SK-N-SH treated with all-trans-retinoic acid at 6 μM for 48 hours (cell line): Measurements from ENCODE around the gene DHRS12.

Experiments
- ATAC-seq: fragments of 200-7000 bp; cut with Tn5 transposase; 3 replicates; pipeline ENCODE4 v1.9.1; 2020; ENCODE audit warnings: mild to moderate bottlenecking, moderate library complexity
- ARNTL ChIP-seq: fragments of 450-650 bp; formaldehyde crosslinking; IDR thresholded peaks from 2 replicates; pipeline ENCODE4 v1.5.0; 2020; ENCODE audit warnings: low read depth, mild to moderate bottlenecking, moderate library complexity, borderline replicate concordance
- BACH2 ChIP-seq: fragments of 250-450 bp; sonication (Bioruptor Pico); IDR thresholded peaks from 2 replicates; pipeline ENCODE4 v1.9.0; 2021; ENCODE audit warnings: mild to moderate bottlenecking, borderline replicate concordance
- CREB5 ChIP-seq: fragments of 250-450 bp; sonication (Bioruptor Pico); IDR thresholded peaks from 2 replicates; pipeline ENCODE4 v1.5.1; 2020; ENCODE audit warnings: low read depth, mild to moderate bottlenecking, moderate library complexity
- CSDC2 ChIP-seq: fragments of 250-450 bp; sonication (Bioruptor Pico); IDR thresholded peaks from 2 replicates; pipeline ENCODE4 v1.5.0; 2020; ENCODE audit warnings: mild to moderate bottlenecking, moderate library complexity
- CSRNP3 ChIP-seq: fragments of 250-450 bp; sonication (Bioruptor Pico); IDR thresholded peaks from 2 replicates; pipeline ENCODE4 v1.5.1; 2021; ENCODE audit warnings: mild to moderate bottlenecking, moderate library complexity
- ESRRG ChIP-seq: fragments of 250-450 bp; sonication (Bioruptor Pico); IDR thresholded peaks from 2 replicates; pipeline ENCODE4 v1.6.1; 2021; ENCODE audit warnings: mild to moderate bottlenecking
- GLIS3 ChIP-seq: fragments of 250-450 bp; sonication (Bioruptor Pico); IDR thresholded peaks from 2 replicates; pipeline ENCODE4 v1.5.0; 2020; ENCODE audit warnings: mild to moderate bottlenecking, moderate library complexity
- ISL1 ChIP-seq: fragments of 250-450 bp; sonication (Bioruptor Pico); IDR thresholded peaks from 2 replicates; pipeline ENCODE4 v2.1.2; 2022; ENCODE audit warnings: mild to moderate bottlenecking, moderate library complexity
- OSR1 ChIP-seq: fragments of 250-450 bp; sonication (Bioruptor Pico); IDR thresholded peaks from 2 replicates; pipeline ENCODE4 v1.8.0; 2022; ENCODE audit warnings: moderate library complexity, mild to moderate bottlenecking, inconsistent platforms
- POU6F1 ChIP-seq: fragments of 250-450 bp; sonication (Bioruptor Pico); IDR thresholded peaks from 2 replicates; pipeline ENCODE4 v1.8.0; 2021; ENCODE audit warnings: low read depth, mild to moderate bottlenecking, moderate library complexity, borderline replicate concordance
- PPARA ChIP-seq: fragments of 250-450 bp; sonication (Bioruptor Pico); IDR thresholded peaks from 2 replicates; pipeline ENCODE4 v1.5.0; 2020; ENCODE audit warnings: mild to moderate bottlenecking, borderline replicate concordance
- RARB ChIP-seq: fragments of 250-450 bp; sonication (Bioruptor Pico); IDR thresholded peaks from 2 replicates; pipeline ENCODE4 v1.8.0; 2021; ENCODE audit warnings: mild to moderate bottlenecking, moderate library complexity
- SNAI2 ChIP-seq: fragments of 250-450 bp; sonication (Bioruptor Pico); IDR thresholded peaks from 2 replicates; pipeline ENCODE4 v1.5.0; 2020; ENCODE audit warnings: mild to moderate bottlenecking, moderate library complexity
- TCF4 ChIP-seq: fragments of 250-450 bp; sonication (Bioruptor Pico); IDR thresholded peaks from 2 replicates; pipeline ENCODE4 v1.8.0; 2021; ENCODE audit warnings: mild to moderate bottlenecking, moderate library complexity, borderline replicate concordance
- TOX ChIP-seq: fragments of 250-450 bp; sonication (Bioruptor Pico); IDR thresholded peaks from 2 replicates; pipeline ENCODE4 v1.8.0; 2021; ENCODE audit warnings: mild to moderate bottlenecking, moderate library complexity, borderline replicate concordance
- ZC3H10 ChIP-seq: fragments of 250-450 bp; sonication (Bioruptor Pico); IDR thresholded peaks from 2 replicates; pipeline ENCODE4 v1.5.1; 2021; ENCODE audit warnings: mild to moderate bottlenecking, moderate library complexity
- ZFP3 ChIP-seq: fragments of 250-450 bp; sonication (Bioruptor Pico); IDR thresholded peaks from 2 replicates; pipeline ENCODE4 v1.5.0; 2020; ENCODE audit warnings: mild to moderate bottlenecking, moderate library complexity
- ZFP30 ChIP-seq: fragments of 450-650 bp; formaldehyde crosslinking; IDR thresholded peaks from 2 replicates; pipeline ENCODE4 v1.5.0; 2022; ENCODE audit warnings: mild to moderate bottlenecking, moderate library complexity
- ZNF565 ChIP-seq: fragments of 450-650 bp; formaldehyde crosslinking; conservative IDR thresholded peaks from 2 replicates; pipeline ENCODE4 v1.5.0; 2020; ENCODE audit warnings: low read depth, mild to moderate bottlenecking, moderate library complexity
- ZNF8 ChIP-seq: fragments of 450-650 bp; formaldehyde crosslinking; IDR thresholded peaks from 2 replicates; pipeline ENCODE4 v1.5.0; 2020; ENCODE audit warnings: mild to moderate bottlenecking, moderate library complexity
- TF ChIP-seq, protein P1 (sequence below): fragments of 250-450 bp; sonication (Bioruptor Pico); IDR thresholded peaks from 2 replicates; pipeline ENCODE4 v1.5.0; 2020; ENCODE audit warnings: mild to moderate bottlenecking, moderate library complexity

DHRS12 gene

DNA sequence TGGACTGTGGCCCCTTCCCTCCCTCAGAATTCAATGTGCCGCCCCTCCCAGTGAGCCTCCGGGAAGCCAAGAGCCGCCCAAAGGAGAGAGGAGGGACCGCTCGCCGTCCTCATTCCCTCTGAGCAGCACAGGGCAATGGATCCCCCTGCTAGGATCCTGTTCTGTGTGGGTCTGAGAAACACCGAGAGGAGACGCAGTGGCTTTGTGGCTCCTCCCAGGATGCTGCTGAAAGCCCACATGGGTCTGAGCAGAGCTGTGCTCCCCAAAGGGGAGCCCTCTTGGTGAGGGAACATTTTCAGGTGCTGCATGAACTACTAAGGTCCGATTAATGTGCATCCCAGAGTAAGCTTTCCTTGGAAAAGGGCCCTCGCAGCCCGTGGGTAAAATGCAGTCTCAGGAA lies 30.4 kb downstream of the DHRS12 start:
- TF ChIP-seq OSR1 (CRISPR knock-in tag) (no peak), CSRNP3 (CRISPR knock-in tag) (no peak), ZC3H10 (CRISPR knock-in tag) (no peak), ZFP3 (CRISPR knock-in tag) (no peak), CREB5 (CRISPR knock-in tag) (no peak), PPARA (CRISPR knock-in tag) (no peak), ZFP30 (CRISPR knock-in tag) (no peak), BACH2 (CRISPR knock-in tag) (no peak), SNAI2 (CRISPR knock-in tag) (no peak)
- no peak for ATAC-seq

DNA sequence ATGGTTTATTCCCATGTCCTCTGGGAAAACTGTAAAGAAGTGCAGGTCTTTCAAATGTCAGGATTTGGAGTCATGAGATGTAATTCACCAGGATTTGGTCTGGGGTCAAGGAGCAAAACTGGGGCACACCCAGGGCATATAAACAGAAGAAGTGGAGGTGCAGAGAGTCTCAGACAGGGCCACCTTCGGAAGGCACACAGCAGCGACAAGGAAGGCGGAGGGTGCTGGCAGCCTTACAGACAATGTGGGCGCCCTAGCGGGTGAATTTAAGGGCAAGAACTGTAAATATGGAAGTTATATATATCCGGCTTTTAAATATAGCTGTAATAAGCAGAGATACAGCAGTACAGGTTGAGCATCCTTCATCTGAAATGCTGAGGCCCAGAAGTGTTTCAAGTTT lies 31.2 kb downstream of the DHRS12 start:
- ATAC-seq: no peak
- no peak for TF ChIP-seq SNAI2 (CRISPR knock-in tag)
- no peak for TF ChIP-seq RARB (CRISPR knock-in tag)
- no peak for TF ChIP-seq TCF4
- no peak for TF ChIP-seq TOX
- TF ChIP-seq POU6F1 (CRISPR knock-in tag): no peak
- no peak for TF ChIP-seq OSR1 (CRISPR knock-in tag)
- TF ChIP-seq ZFP3 (CRISPR knock-in tag): no peak
- TF ChIP-seq BACH2 (CRISPR knock-in tag): no peak
- no peak for TF ChIP-seq CSDC2 (CRISPR knock-in tag)
- no peak for TF ChIP-seq ISL1 (CRISPR knock-in tag)
- TF ChIP-seq ZFP30 (CRISPR knock-in tag): no peak
- TF ChIP-seq ZC3H10 (CRISPR knock-in tag): no peak
- no peak for TF ChIP-seq CREB5 (CRISPR knock-in tag)
- TF ChIP-seq ESRRG (CRISPR knock-in tag): no peak
- no peak for TF ChIP-seq ARNTL (CRISPR knock-in tag)

DNA sequence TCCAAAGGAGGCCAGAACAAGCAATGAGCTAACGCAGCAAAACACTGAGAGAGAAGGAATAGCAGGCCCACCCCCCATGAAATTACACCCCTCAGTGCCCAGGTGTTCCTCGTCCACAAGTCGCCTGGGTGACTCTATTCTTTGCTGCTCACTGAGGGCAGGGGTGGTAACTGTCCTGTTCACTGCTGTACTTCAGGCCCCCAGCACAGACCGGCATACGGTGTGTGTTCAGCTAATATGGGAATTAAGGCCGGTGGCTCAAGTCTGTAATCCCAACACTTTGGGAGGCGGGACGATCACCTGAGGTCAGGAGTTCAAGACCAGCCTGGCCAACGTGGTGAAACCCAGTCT lies 31.9 kb downstream of the DHRS12 start:
- TF ChIP-seq, protein P1, sequence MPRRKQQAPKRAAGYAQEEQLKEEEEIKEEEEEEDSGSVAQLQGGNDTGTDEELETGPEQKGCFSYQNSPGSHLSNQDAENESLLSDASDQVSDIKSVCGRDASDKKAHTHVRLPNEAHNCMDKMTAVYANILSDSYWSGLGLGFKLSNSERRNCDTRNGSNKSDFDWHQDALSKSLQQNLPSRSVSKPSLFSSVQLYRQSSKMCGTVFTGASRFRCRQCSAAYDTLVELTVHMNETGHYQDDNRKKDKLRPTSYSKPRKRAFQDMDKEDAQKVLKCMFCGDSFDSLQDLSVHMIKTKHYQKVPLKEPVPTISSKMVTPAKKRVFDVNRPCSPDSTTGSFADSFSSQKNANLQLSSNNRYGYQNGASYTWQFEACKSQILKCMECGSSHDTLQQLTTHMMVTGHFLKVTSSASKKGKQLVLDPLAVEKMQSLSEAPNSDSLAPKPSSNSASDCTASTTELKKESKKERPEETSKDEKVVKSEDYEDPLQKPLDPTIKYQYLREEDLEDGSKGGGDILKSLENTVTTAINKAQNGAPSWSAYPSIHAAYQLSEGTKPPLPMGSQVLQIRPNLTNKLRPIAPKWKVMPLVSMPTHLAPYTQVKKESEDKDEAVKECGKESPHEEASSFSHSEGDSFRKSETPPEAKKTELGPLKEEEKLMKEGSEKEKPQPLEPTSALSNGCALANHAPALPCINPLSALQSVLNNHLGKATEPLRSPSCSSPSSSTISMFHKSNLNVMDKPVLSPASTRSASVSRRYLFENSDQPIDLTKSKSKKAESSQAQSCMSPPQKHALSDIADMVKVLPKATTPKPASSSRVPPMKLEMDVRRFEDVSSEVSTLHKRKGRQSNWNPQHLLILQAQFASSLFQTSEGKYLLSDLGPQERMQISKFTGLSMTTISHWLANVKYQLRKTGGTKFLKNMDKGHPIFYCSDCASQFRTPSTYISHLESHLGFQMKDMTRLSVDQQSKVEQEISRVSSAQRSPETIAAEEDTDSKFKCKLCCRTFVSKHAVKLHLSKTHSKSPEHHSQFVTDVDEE (CRISPR knock-in tag): no peak
- TF ChIP-seq TCF4 (no peak), RARB (CRISPR knock-in tag) (no peak), TOX (no peak), ZFP3 (CRISPR knock-in tag) (no peak), ZNF8 (no peak)
- ATAC-seq: no peak; the same call in 1 of the 3 replicates

- peak; percentile 42 for ATAC-seq
- TF ChIP-seq, protein P1 (CRISPR knock-in tag): no peak
- TF ChIP-seq ZNF565 (CRISPR knock-in tag): no peak
- no peak for TF ChIP-seq POU6F1 (CRISPR knock-in tag)
- no peak for TF ChIP-seq BACH2 (CRISPR knock-in tag)
- TF ChIP-seq TCF4: no peak
- TF ChIP-seq TOX: no peak
- TF ChIP-seq ZNF8: no peak
- no peak for TF ChIP-seq ISL1 (CRISPR knock-in tag)
- TF ChIP-seq GLIS3: no peak
- no peak for TF ChIP-seq PPARA (CRISPR knock-in tag)
- TF ChIP-seq ZC3H10 (CRISPR knock-in tag): no peak
- no peak for TF ChIP-seq CSDC2 (CRISPR knock-in tag)
These were observed 32.4 kb downstream of the DHRS12 start for GRCh38 chr13:51771418-51772104.
